ENCODE data around the gene AAMDC. TPM values are rescaled to one million over a fixed set of nuclear protein-coding genes. Genes with fewer than 3 reads are reported as not detected.

AAMDC gene
- total and polyA plus RNA-seq, 10 donors: 9.5 to 37.2 (median 22.0) TPM

Small RNAs within 50 kb of the gene (small RNA-seq; reads per million reads assigned to genes)
- gene AP002812.4: 0 reads per million in 4 donors

Other genes starting within 250 kb of the AAMDC start
- gene AQP11, start 231.2 kb upstream of the AAMDC start, total RNA-seq: under 1 TPM; 0.21 to 0.74 (median 0.33) TPM
- gene AQP11, start 231.2 kb upstream of the AAMDC start, polyA plus RNA-seq: under 1 TPM; 0.11 to 0.19 (median 0.17) TPM
- gene CLNS1A, start 183.3 kb upstream of the AAMDC start, total RNA-seq: 10 to 100 TPM; 66.2 to 94.4 (median 81.3) TPM
- gene CLNS1A, start 183.3 kb upstream of the AAMDC start, polyA plus RNA-seq: 100 to 1,000 TPM in 2 of 3 donors, 10 to 100 TPM in 1; 74.0 to 111 (median 107) TPM
- gene RSF1, start 422 bp upstream of the AAMDC start, total RNA-seq: 10 to 100 TPM; 64.4 to 82.1 (median 66.9) TPM
- gene RSF1, start 422 bp upstream of the AAMDC start, polyA plus RNA-seq: 1 to 10 TPM; 6.1 to 8.7 (median 6.7) TPM
- gene INTS4, start 173.5 kb downstream of the AAMDC start, total RNA-seq: 10 to 100 TPM; 40.6 to 68.5 (median 54.9) TPM
- 10 to 100 TPM; 17.7 to 27.0 (median 22.2) TPM for gene INTS4, start 173.5 kb downstream of the AAMDC start, polyA plus RNA-seq
- under 1 TPM in 5 of 7 donors, not detected in 2; 0.40 to 0.82 (median 0.69) TPM for gene KCTD14, start 202.1 kb downstream of the AAMDC start, total RNA-seq
- under 1 TPM; 0.20 to 0.44 (median 0.35) TPM for gene KCTD14, start 202.1 kb downstream of the AAMDC start, polyA plus RNA-seq
- gene THRSP, start 242.7 kb downstream of the AAMDC start, total RNA-seq: not detected
- under 1 TPM in 2 of 3 donors, not detected in 1; 0.13 to 0.29 TPM for gene THRSP, start 242.7 kb downstream of the AAMDC start, polyA plus RNA-seq